Measurements from ENCODE around the gene DCLK1.

- TF ChIP-seq CTCF (IDR thresholded peaks at IDR 0.05), result no peak
- no peak for TF ChIP-seq POLR2A (IDR thresholded peaks at IDR 0.05)
Measured at GRCh38 chr13:35810321-35810720, 320.9 kb downstream of the DCLK1 start.

All from right lobe of liver (tissue), 4 donors.